HL-60 (cell line): ENCODE results near the gene SIGLEC14.

Experiments
- CTCF ChIP-seq: IDR thresholded peaks from one replicate; pipeline ENCODE4 v1.5.1; 2011; ENCODE audit warnings: low read length, control low read depth, inconsistent platforms; ENCODE audit not compliant: insufficient read depth
- GABPA ChIP-seq: IDR thresholded peaks from 2 replicates; pipeline ENCODE4 v1.6.1; 2012; ENCODE audit warnings: low read depth
- POLR2AphosphoS5 ChIP-seq: IDR thresholded peaks from 2 replicates; pipeline ENCODE4 v1.6.1; 2012; ENCODE audit warnings: low read depth
- SPI1 ChIP-seq: IDR thresholded peaks from 2 replicates; pipeline ENCODE4 v1.6.1; 2012; ENCODE audit warnings: low read depth, mild to moderate bottlenecking, borderline replicate concordance

GRCh38 chr19:51639916-51640315 is 6.7 kb downstream of the SIGLEC14 start:
- no peak for TF ChIP-seq CTCF
- no peak for TF ChIP-seq GABPA
- no peak for TF ChIP-seq SPI1
- no peak for TF ChIP-seq POLR2AphosphoS5
